GM18519 (cell line): ENCODE data around the gene AATF.

Experiments used
- ATAC-seq: cut with Tn5 transposase; IDR thresholded peaks from one replicate; pipeline ENCODE4 v1.9.1; 2021; ENCODE audit warnings: mild to moderate bottlenecking, moderate library complexity; ENCODE audit not compliant: unreplicated experiment, low FRiP score

Gene AATF

GRCh38 chr17:36930583-36930900 lies 18.2 kb upstream of the AATF start:
- no peak for ATAC-seq

GRCh38 chr17:36931096-36931696 lies 17.6 kb upstream of the AATF start:
- no peak for ATAC-seq

- no peak for ATAC-seq
Observed at GRCh38 chr17:36931697-36932382, 16.9 kb upstream of the AATF start.

GRCh38 chr17:36932383-36932693 lies 16.4 kb upstream of the AATF start:
- ATAC-seq, result no peak

GRCh38 chr17:36932694-36933511 lies 15.9 kb upstream of the AATF start:
- no peak for ATAC-seq

- no peak for ATAC-seq
Observed at GRCh38 chr17:36933512-36934143, 15.1 kb upstream of the AATF start.

GRCh38 chr17:36934144-36934691 lies 14.5 kb upstream of the AATF start:
- no peak for ATAC-seq

- no peak for ATAC-seq
Observed at GRCh38 chr17:36934692-36935630, 13.8 kb upstream of the AATF start.

GRCh38 chr17:36935671-36936454 lies 12.9 kb upstream of the AATF start:
- no peak for ATAC-seq

- no peak for ATAC-seq
Observed at GRCh38 chr17:36936455-36937000, 12.2 kb upstream of the AATF start.

GRCh38 chr17:36937001-36937958 lies 11.5 kb upstream of the AATF start, which contains the start of gene LHX1:
Gene LHX1, plus strand, starts transcription at chr17:36937475. Its CDS starts 723 bp downstream, at chr17:36938198.
- no peak for ATAC-seq

- ATAC-seq, result no peak
Observed at GRCh38 chr17:36937959-36938565, 10.7 kb upstream of the AATF start.

- no peak for ATAC-seq
Observed at GRCh38 chr17:36938566-36939051, 10.1 kb upstream of the AATF start.

GRCh38 chr17:36939052-36939801 lies 9.5 kb upstream of the AATF start:
- no peak for ATAC-seq

- no peak for ATAC-seq
Observed at GRCh38 chr17:36939802-36940312, 8.9 kb upstream of the AATF start.
